Activated gamma-delta T cell treated with Interleukin-2 at 50 U/mL for 16 hours (primary cell): ENCODE measurements around the gene MGAT5.

ENCODE experiments used
- DNase-seq: peaks from one replicate; pipeline ENCODE4 v3.0.0-alpha.2; 2020

Gene MGAT5, protein sequence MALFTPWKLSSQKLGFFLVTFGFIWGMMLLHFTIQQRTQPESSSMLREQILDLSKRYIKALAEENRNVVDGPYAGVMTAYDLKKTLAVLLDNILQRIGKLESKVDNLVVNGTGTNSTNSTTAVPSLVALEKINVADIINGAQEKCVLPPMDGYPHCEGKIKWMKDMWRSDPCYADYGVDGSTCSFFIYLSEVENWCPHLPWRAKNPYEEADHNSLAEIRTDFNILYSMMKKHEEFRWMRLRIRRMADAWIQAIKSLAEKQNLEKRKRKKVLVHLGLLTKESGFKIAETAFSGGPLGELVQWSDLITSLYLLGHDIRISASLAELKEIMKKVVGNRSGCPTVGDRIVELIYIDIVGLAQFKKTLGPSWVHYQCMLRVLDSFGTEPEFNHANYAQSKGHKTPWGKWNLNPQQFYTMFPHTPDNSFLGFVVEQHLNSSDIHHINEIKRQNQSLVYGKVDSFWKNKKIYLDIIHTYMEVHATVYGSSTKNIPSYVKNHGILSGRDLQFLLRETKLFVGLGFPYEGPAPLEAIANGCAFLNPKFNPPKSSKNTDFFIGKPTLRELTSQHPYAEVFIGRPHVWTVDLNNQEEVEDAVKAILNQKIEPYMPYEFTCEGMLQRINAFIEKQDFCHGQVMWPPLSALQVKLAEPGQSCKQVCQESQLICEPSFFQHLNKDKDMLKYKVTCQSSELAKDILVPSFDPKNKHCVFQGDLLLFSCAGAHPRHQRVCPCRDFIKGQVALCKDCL

DNA sequence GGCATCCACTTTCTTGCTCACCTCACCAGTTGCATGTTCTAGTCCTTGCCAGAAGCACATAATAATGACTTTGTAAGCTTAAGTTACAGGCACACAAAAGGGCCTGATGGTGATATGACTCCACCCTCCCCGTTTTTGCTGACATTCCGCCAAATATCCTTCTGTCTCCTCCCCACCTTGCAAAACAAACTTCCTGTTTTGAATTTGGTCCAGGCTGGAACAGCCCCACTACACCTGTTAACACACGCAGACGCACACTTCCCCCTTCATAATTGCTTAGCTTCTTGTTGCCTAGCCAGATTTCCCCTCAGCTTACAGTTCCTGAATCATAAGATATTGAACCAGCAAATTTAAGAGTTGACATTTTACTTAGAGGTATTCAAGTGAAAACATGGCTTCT is at the start of gene MGAT5:
TSS of gene MGAT5 (plus strand) at position 269 of the 400 bp plus-strand sequence. CDS start 332 bp downstream, outside the sequence.
- DNase-seq = no peak

DNA sequence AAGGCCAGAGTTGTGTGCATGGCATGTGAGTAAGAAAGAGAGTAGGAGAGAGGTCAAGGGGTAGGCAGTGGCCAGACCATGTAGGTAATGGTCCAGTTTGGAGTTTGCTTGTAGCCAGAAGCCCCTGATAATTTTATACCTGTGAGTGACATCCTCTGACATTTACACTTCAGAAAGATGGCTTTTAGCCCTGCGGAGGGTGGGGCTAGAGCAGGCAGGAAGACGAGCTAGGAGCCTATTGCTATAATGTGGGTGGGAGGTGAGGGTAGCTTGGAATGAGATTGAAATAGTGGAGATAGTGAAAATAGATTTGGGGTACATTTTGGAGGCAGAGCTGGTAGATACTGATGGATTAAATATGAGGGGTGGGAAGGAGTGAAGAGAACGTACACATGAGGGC is 48.8 kb upstream of the MGAT5 start:
- DNase-seq = no peak

DNA sequence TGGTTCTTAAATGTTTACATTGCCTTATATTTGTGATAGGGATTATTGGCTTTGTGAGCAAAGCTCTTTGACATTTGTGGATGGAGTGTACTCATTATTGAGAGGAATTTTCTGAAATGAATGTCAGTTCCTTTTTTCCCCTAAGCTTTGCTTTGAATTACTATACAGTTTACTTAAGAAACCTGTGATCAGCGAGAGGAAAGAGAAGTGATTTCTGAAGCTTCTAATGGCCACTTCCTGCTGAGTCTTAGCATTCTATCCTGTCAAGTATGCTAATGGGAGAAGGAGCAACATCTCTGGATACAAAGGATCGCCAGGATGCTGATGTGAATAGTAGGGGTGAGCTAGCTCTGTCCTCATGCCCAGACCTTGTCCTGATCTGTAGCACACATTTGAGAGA is 47.8 kb upstream of the MGAT5 start:
- no peak for DNase-seq

DNA sequence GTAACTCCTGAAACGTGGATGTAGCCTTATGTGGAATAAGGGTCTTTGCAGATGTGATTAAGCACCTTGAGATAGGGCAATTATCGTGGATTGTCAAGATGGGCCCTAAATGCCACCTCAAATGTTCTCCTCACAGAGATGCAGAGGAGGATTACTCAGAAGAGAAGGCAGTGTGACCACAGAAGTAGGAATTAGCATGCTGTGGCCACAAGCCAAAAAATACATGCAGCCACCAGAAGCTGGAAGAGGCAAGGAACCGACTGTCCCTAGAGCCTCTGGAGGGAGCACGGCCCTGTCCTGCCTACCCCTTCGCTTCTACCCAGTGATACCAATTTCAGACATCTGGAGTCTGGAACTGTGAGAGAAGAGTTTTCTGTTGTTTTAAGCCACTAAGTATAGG is 47.3 kb upstream of the MGAT5 start:
- no peak for DNase-seq

DNA sequence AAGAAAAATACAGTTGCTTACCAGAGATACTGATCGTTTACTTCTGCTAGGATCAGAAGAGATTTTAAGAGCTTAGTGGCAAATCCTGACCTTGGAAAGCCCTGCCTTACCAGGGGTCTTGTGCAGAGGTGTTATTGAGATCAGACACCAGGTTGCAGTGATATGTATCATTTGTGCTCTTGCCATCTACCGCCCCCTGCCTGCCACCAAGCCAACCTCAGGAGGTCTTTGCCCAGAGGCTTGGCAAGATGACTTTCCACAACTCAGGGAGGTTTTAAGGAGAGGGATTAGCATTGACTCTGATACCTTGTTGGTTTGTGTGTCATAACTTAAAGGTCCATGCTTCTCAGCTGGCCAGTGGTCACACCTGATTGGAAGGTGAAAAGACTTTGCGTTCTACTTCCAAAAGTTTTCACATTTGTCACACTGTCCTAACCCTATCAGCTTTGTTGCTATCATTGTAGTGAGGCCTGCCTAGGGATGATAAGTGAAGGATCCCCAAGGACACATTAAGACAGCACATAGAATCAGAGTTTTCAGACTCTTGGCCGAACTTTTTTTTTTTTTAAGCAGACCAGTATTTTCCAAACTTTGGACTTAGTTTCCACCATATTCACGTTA is 46.2 kb upstream of the MGAT5 start:
- DNase-seq = peak; percentile 64

DNA sequence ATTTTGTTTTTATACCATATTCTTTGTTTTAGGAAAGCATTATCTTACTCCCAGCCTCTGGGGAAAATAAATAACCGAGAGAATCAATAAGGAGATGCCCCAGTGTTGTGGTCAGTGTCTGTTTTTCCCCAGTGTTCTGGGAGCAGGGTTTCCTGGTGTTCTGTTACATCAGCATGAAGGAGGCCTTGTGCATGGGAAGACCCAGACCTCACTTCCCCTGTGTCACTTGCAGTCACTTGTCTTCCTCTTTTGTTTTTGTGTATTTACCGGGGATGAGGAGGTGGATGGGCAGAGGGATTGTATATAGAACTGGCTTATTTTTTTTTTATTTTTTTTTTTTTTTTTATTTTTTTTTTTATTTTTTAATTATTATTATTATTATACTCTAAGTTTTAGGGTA is 45.0 kb upstream of the MGAT5 start:
- no peak for DNase-seq

DNA sequence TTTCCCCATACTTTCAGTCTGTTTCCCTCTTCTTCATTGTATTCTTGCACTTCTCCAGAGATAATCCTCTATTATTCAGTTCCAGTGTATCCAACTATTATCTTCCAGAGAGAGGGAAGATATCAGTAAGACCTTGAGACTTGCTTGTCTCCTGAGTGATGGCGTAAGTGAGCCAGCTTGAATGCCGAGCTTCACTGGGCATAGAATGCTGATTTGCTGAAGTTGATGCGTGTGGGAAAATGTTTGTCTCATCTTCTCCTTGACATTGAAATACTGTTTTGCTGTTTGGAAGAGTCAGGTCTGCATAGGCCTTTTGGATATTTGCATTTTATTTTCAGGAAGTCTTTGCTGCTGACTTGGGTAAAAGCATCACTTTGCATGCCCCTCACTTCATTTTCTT is 41.1 kb upstream of the MGAT5 start:
- DNase-seq = no peak

DNA sequence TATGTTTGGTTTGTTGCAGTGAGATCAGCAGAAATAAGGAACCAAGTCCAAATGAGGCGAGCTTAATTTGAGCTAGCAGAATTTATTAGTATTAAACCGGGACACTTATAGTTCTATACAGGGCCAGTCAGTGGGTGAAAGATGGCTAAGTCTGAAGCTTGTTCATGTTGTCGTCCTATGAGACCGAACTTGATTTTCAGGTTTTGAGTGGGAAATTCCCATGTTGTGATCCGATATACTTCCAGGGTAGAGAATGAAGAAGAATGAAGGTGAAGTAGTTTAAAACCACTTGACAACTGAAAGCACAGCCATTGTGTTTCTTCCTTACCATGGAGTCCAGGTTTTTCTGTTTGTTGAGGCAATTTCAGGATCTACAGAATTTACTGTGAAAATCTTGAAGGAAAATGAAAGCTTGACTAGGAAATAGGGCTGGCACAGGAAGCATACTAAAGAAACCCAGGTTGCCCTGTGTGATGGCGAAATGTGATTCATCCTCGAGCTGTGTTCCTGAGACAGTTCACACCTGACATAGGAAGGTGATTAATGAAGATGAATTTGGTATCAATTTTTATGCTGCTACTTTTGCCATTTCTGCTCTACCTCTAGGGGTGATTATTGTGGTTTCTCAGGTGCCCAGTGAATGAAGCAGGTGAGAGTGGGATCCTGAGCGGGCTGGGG is 37.6 kb upstream of the MGAT5 start:
- no peak for DNase-seq

DNA sequence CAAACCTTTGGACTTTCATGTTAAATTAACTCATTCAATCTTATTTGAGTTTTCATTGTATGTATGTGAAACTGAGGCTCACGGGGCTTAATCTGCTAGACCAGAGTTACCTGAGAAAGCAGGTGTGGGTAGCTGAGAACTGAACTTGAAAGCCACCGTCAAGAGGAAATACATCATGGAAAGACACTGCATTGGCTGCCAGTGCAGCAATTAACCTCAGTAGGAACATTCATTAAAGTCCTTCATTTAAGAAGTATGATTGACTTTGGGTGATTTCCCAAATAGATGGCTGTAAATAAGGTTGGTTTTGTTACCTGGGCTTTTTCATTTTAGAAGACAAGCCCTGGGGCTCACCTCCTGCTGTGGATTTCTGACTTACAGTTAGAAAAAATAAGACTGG is 36.5 kb upstream of the MGAT5 start:
- DNase-seq = no peak

DNA sequence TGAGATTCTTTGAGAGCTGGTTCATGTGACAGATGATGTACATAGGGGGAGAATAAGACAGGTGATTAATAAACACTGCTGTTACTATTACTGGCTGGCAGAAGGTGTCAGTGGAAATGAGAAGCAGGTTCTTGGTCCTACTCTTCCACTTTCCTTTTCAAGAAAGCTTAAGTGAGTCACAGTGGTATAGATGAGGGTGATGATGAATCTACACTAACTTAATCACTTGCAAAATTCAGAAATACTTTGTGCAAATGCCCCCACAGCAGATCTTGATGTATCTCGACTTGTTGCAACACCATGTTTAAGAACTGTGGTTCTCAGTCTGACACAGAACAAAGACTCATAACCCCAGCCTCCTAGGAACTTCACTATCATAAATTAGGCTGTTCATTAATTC is 35.9 kb upstream of the MGAT5 start:
- no peak for DNase-seq

DNA sequence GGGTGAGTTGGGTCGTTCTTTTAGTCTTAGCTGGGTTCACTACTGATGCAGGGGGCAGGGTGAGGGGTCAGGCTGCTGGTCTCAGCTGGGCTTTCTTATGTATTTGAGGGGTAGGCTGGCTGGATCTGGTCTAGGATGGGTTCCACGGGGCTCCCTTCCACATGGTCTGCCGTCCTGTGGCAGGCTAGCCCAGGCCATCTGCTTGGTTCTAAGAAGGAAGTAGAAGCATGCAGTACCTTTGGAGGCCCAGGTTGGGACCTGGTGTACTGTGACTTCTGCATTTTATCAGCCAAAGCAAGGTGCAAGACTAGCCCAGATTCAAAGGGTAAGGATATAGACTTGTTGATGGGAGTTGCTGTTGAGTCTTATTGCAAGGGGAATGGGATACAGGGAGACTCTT is 35.5 kb upstream of the MGAT5 start:
- no peak for DNase-seq

DNA sequence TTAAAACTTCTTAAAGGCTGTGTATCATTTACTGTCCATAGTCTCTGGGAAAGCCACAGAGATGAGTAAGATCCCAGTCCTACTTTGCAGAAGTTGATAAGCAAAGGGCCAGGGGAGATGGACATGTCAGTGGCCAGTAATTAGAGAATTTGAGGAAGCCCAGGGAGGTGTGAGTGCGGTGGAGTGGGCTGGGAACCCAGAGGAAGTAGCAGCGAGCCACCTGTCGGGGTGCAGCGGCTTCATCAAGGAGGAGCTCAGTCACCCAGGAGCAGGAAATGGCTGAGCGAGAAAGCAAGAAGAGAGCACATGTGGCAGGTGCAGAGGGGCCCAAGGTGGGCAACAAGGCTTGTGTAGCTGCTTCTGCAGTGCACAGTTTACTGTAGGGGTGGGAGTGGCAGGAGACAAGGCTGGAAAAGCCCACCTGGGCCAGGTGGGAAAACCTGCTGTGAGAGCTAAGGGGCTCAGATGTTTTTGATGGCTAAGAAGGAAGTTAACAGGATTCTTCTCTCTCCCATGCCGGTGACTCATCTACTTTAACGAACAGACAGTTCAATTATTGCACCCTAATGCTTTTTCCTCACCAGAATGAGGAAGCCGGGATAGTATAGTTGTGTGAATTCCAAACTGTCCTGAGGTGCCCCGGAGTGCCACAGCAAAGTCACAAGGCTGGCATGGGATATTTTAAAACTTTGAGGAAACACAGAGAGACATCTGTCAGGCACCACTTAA is 34.8 kb upstream of the MGAT5 start:
- DNase-seq = peak; percentile 42

DNA sequence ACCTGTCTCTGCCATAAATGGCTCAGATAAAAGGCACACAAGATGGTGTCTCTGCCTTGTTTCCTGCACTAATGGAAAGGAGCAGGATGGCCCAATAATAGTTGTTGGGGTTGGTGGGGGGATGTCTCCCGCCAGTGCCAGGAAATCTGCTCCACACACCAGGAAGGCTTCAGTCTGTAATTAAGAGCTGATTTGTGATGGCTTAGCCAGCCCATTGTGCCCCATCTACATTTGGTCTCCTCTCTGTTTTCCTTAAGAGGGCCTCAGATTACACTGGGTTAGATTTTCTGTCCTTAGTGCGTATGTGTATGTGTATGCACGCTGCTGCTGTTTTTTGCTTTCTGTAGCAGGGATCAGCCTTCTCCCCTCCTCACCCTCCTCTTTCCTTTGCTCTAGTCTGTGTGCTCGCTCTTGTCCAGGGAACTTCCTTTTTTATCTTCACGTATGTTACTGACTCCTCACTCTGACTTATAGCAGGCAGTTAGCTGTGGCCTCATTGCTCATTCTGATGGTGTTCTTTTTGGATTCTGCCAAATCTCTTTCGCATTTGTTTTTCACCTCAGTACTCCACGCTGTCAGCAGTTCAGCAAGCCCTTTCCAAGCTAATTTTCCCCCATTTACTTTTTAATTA is 33.4 kb upstream of the MGAT5 start:
- DNase-seq = no peak

DNA sequence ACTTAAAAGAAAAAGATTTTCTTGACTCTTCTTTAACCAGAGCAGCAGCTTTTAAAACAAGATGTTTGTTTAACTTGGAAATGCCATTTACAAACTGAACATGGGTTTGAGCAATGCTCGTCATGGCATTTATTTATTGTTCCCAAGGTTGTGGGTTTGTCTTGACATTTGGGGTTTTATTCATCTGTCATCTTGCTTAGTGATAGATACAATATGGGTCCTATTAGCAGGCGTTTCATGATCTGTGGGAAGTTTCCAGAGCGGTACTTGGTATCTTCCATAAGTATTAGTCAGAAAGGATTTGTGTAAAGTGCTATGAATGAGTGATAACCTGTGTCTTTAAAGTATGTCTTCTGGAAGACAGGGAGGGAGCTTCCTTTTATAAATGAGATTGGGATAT is 29.9 kb upstream of the MGAT5 start:
- DNase-seq = no peak

DNA sequence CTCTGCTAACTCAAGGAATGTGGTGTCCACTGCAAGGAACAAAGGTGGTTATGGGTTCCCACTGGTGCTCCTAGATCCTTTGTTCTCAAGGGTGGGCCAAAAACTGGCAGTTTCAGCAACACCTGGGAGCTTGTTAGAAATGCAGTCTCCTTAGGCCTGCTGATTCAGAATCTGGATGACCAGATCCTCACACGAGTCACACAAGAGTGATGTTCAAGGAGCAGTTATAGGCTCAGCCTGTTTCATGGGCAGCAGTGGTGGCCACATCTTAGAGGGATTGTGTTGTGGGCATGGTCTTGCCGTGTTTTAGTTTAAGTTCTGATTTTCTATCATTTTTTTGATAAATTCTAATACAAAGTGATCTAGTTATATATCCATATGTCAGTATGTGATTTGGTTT is 28.7 kb upstream of the MGAT5 start:
- DNase-seq = no peak

DNA sequence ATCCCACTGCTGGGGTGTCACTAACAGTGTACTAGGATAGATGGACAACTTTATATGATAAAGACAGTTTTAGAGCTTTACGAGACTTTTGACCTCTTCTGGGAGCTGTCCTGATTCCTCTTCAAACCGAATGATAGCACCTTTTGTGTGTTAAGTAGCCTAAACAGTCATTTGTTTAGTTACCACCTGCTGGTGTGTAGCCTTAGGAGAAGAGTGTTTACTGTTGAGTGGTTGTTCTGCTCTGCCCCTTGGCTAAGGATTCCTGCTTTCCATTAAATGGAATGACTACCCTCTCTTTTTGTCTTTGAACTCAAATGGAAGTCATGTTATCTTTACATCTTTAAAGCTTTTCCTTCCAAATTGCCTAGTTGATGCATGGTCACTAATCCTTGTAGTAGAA is 28.0 kb upstream of the MGAT5 start:
- DNase-seq = no peak

DNA sequence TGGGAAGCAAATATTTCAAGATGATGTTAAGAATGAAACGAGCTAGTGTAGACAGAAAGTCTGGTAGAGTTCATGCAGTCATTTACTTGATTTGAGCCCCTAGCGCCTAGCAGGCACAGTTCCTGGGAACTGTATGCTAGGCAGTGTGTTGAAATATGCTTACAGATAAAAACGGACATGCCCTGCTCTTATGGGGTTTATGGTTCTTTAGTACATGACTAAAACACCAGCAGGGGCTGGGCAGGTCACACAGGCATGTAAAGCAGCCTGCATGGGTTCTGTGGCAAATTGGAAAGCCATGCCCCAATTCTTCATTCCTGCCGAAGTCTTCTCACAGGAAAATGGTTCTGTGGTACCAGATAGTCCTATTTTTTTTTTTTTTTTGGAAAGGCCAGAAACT is 27.3 kb upstream of the MGAT5 start:
- DNase-seq = no peak

DNA sequence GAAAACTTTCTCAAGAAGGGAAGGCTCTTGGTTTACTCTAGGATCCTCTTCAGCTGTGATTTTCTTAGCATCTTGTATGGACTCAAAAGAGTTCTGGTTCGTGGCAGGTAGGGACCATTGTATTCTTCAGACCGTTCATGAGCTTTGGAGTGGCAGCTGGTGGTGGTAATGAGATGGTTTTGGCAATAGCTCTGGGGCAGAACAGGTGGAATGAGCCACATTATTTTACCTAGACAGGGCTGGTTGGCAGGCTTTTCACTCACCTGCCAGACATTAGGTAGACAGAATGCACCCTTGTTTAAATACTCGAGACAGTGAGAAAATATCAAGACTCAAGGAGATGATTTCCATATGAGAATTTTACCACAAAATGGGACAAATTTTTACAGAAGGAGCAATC is 26.2 kb upstream of the MGAT5 start:
- DNase-seq = no peak

DNA sequence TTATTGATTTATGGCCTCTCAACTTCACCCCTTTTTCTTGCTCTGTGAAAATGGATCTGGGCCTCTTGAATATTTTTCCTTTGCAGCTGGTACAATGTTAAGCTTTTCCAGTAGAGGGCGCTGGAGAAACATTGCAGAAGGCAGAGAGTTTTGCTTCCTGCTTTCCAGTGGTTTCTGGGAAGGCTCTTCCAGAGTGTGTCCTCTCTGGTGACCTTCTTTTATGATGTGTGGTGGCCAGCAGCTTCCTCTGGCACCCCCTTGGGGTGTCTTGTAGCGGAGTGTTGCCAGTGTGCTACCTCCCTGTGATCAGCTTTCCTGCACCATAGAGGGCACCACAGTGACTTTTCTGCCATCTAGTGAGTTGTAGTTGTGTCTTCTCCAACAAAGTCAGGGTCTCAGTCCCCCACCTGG is 25.4 kb upstream of the MGAT5 start:
- no peak for DNase-seq

DNA sequence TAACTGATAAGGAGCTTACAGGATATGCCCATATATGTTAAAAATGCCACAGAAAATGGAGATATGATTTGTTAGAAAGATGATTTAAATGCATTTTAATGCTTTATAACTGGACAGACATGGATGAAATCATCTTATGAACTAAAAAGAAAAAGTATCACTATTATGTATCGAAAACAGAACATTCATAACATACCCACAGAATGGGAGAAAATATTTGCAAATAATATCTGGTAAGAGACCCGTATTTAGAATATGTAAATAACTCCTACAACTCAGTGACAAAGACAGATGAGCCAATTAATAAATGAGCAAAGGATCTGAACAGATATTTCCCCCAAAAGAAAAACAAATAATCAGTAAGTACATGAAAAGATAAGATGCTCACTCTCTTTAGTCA is 24.3 kb upstream of the MGAT5 start:
- DNase-seq = no peak

DNA sequence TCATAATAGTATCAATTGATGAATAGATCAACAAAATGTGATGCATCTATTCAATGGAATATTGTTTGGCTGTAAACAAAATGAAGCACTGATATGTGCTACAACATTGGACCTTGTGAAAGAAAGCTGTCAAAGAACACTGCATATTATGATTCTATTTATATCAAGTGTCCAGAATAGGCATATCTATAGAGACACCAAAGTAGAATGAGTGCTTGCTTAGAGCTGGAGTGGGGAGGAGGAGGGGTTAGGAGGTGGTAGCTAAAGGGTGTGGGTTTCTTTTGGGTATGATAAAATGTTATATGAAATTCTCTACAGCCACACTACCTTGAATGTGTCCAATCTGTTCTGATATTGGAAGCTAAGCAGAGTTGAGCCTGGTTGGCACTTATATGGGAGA is 23.0 kb upstream of the MGAT5 start:
- no peak for DNase-seq

DNA sequence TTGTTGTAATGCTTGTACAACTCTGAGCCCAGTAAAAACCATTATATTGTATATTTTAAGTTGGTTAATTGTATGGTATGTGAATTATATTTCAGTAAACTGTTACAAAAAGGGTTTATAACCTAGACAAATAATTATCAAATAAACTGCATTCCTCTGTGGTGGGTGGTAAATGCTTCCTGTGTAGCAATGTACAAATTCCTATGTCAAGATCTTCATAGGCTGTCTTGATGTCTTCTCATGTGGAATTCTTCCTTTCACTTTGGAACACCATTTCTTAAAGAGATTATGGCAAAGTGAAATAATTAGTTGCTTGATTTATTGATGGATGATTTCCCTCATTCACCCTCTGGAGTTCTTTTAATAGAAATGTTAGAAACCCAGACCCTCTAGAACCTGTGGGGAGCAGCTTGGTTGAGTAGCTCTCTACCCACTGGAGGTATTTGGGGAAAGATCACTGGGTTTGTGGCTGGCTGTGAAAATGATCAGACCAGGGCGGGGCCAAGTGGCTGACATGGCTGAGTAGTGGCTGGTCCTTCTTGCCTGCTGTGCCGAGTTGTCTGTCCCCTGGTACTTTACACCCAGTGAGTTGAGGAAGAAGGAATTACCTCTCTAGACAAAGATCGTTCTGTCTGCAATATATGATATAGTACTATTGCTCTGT is 22.4 kb upstream of the MGAT5 start:
- no peak for DNase-seq
